Chondrocyte (in vitro differentiated cells): Measurements from ENCODE around the gene FAM163A. TPM values are rescaled to one million over a fixed set of nuclear protein-coding genes. Genes with fewer than 3 reads are reported as not detected.

Experiments used
- DNase-seq: peaks from one replicate; pipeline ENCODE4 v3.0.0; 2021; ENCODE audit warnings: mixed read lengths, low spot score
- H3K27ac Mint-ChIP-seq: one replicate; pipeline ENCODE4 v1.8.0; 2021; ENCODE audit warnings: mild to moderate bottlenecking, moderate library complexity, mixed read lengths; ENCODE audit not compliant: unreplicated experiment
- H3K27me3 Mint-ChIP-seq: 2 replicates; pipeline ENCODE4 v1.8.0; 2021; ENCODE audit warnings: low read depth, mixed read lengths
- H3K36me3 Mint-ChIP-seq: 2 replicates; pipeline ENCODE4 v1.8.0; 2021; ENCODE audit warnings: low read depth, mixed read lengths
- H3K4me1 Mint-ChIP-seq: 2 replicates; pipeline ENCODE4 v1.8.0; 2021; ENCODE audit warnings: low read depth, mild to moderate bottlenecking, mixed read lengths
- H3K4me3 Mint-ChIP-seq: one replicate; pipeline ENCODE4 v1.8.0; 2021; ENCODE audit warnings: mild to moderate bottlenecking, moderate library complexity, mixed read lengths; ENCODE audit not compliant: unreplicated experiment
- H3K9me3 Mint-ChIP-seq: 2 replicates; pipeline ENCODE4 v1.8.0; 2021; ENCODE audit warnings: low read depth, mixed read lengths
- total RNA-seq: library from RNA; stranded (reverse); gene quantifications from 3 replicates; pipeline ENCODE4 v1.2.1, GENCODE V29; 2021
- TF ChIP-seq, protein P1 (sequence below): fragments of 200-600 bp; sonication (generic); IDR thresholded peaks from 2 replicates; pipeline ENCODE4 v1.5.0; 2021; ENCODE audit warnings: antibody characterized with exemption, mild to moderate bottlenecking, moderate library complexity

The FAM163A gene
- total RNA-seq, 1 donor from 2014 or later = not detected

DNA sequence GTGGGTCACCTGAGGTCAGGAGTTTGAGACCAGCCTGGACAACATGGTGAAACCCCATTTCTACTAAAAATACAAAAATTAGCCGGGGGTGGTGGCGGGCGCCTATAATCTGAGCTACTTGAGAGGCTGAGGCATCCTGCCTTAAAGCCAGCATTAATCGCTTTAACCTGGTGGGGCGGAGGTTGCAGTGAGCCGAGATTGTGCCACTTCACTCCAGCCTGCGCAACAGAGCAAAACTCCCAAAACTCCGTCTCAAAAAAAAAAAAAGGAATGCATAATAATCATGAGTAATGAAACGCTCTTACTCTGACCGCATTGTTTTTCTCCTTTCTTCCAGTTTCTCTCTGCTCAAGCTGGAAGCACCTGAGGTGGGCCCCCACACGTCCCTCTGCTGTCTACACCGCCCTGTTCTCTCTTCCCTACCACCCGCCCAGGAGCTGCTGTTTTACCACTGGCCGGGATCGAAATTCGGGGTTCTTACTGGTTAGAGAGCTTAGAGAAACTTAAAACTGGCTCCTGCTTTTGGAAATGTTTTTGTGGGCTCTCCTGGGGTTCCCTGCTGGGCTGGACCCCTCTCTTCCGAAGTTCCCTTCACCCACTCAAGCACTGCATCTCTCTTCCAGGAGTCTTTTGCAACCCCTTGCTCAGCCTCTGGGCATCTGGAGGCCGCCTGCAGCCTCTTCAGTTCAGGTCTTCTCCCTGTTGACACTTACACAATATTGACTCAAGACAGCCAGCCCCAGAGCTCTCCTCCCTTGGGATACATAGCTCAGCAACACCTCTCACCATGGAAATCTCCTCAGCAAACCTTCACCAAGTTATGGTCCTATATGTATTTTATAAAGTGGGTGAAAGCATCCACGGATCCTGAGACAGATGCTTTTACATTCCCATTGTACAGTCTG, 62.5 kb downstream of the FAM163A start:
- TF ChIP-seq, protein P1, sequence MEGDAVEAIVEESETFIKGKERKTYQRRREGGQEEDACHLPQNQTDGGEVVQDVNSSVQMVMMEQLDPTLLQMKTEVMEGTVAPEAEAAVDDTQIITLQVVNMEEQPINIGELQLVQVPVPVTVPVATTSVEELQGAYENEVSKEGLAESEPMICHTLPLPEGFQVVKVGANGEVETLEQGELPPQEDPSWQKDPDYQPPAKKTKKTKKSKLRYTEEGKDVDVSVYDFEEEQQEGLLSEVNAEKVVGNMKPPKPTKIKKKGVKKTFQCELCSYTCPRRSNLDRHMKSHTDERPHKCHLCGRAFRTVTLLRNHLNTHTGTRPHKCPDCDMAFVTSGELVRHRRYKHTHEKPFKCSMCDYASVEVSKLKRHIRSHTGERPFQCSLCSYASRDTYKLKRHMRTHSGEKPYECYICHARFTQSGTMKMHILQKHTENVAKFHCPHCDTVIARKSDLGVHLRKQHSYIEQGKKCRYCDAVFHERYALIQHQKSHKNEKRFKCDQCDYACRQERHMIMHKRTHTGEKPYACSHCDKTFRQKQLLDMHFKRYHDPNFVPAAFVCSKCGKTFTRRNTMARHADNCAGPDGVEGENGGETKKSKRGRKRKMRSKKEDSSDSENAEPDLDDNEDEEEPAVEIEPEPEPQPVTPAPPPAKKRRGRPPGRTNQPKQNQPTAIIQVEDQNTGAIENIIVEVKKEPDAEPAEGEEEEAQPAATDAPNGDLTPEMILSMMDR = no peak

DNA sequence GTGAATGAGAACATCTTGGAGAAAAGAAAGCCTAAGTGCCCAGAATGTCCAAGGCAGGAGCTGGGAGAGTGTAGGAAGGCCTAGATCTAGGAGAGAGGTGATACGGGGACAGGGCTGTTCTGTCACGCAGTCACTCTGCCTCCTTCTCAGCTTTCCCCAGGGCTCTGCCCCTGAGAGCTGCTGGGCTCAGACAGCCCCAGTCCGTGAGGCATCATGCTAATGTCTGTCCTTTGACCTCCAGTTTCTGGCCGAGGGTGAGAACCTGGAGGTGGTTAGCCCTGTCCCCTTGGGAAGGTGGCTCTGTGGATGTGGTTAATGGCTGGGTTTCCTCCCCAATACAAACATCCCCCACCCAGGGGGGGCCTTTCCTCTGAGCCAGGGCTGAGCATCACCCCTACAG, 63.2 kb downstream of the FAM163A start:
- Mint-ChIP-seq H3K36me3 (no peaks in the 10 kb centered on the region), H3K4me1 (peaks cover 4% of the 10 kb centered on the region), H3K27ac (no peak overlapping the region), H3K27me3 (peaks cover 27% of the 10 kb centered on the region), H3K9me3 (no peaks in the 10 kb centered on the region), H3K4me3 (no peak overlapping the region)
- TF ChIP-seq, protein P1 = no peak
- peak; percentile 34 for DNase-seq

More for the DNA sequence above, 62.5 kb downstream of the FAM163A start:
- H3K4me1 Mint-ChIP-seq = peaks cover 4% of the 10 kb centered on the region
- peak; percentile 63 for DNase-seq
- H3K4me3 Mint-ChIP-seq = no peak overlapping the region
- H3K36me3 Mint-ChIP-seq = no peaks in the 10 kb centered on the region
- no peak overlapping the region for H3K27ac Mint-ChIP-seq
- no peaks in the 10 kb centered on the region for H3K9me3 Mint-ChIP-seq
- peaks cover 26% of the 10 kb centered on the region for H3K27me3 Mint-ChIP-seq

DNA sequence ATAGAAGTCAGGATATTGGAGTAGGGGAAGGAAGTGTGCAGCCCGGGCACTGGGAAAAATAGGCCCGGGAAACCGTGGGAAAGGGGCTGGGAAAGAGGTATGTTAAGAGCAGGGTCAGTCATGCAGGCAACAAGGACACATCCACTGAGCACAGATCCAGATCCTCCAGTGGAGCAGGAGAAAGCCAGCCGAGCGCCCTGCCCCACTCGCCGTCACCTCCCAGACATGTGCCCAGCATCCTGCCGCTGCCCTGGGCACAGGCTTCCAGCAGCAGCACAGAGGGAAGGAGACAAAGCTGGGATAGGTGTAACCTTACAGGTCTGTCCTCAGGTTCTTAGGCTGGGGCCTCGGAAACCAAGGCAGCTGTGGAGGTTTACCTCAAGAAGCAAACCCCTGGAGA, 64.2 kb downstream of the FAM163A start:
- Mint-ChIP-seq H3K27me3 (peaks cover 34% of the 10 kb centered on the region), H3K27ac (no peak overlapping the region), H3K4me3 (no peak overlapping the region), H3K4me1 (peaks cover 4% of the 10 kb centered on the region), H3K36me3 (no peaks in the 10 kb centered on the region), H3K9me3 (no peaks in the 10 kb centered on the region)
- DNase-seq = peak; percentile 54
- TF ChIP-seq, protein P1 = no peak

DNA sequence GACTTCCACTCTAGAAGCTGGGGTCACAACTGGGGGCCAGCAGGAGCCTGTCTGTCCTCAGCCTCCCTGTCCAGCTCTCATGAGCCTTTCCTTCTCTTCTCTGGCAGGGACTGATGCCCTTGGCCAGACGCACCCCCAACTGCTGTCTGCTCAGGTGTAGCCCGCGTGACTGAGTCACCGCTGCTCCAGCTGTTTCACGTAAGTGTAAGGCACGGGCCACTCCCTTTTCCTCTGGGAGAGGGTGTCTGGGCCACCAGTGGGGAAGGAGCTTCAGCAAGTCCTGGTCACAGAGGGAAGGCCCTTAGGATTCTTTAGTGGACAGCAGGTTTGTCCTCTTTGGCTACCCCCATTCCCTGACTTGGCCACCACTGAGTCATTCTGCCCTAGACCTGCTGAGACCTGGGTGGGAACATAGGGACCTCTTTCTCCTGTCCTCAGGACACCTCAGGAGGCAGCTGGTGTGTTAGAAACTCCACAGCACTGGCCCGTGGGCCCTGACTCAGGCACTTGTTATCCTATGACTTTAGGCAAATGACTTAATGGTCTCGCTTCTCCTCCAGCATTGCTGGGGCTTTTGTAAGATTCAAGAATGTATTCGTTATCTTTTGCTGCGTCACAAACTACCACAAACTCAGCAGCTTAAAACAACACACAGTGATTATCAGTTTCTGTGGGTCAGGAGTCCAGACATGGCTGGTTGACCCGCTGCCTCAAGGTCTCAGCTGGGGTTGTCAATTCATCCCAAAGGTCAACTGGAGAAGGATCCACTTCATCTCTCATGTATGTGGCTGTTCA, 64.8 kb downstream of the FAM163A start:
- no peaks in the 10 kb centered on the region for H3K36me3 Mint-ChIP-seq
- DNase-seq = peak; percentile 67
- no peak overlapping the region for H3K4me3 Mint-ChIP-seq
- TF ChIP-seq, protein P1 = no peak
- no peak overlapping the region for H3K27ac Mint-ChIP-seq
- H3K27me3 Mint-ChIP-seq = peaks cover 35% of the 10 kb centered on the region
- no peaks in the 10 kb centered on the region for H3K9me3 Mint-ChIP-seq
- H3K4me1 Mint-ChIP-seq = peaks cover 4% of the 10 kb centered on the region

DNA sequence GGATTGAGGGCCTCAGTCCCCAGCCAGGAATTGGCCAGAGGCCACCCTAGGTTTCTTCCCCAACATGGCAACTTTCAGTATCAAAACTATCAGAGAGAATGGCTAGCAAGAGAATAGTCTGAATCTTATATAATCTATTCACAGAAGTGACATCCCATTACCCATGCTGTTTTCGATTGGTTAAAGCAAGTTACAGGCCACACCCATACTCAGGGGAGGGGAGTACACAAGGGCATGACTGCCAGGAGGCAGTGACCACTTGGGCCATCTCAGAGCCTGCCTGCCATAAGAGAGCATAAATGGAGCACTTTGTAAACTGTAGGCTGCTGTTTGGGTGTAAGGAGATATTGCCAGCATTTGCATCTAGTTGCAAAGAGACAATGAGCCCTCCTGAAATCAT, 65.4 kb downstream of the FAM163A start:
- H3K27me3 Mint-ChIP-seq = peaks cover 32% of the 10 kb centered on the region
- no peaks in the 10 kb centered on the region for H3K9me3 Mint-ChIP-seq
- TF ChIP-seq, protein P1 = no peak
- peaks cover 4% of the 10 kb centered on the region for H3K4me1 Mint-ChIP-seq
- no peak overlapping the region for H3K4me3 Mint-ChIP-seq
- no peak for DNase-seq
- no peak overlapping the region for H3K27ac Mint-ChIP-seq
- no peaks in the 10 kb centered on the region for H3K36me3 Mint-ChIP-seq
